KMS-11 (cell line): ENCODE measurements around the gene PRICKLE2.

ENCODE experiments used
- H2AFZ ChIP-seq: fragments of 200-600 bp; sonication (generic); 2 replicates; pipeline ENCODE4 v1.6.1; 2016; ENCODE audit warnings: antibody characterized with exemption, mixed run types, low read depth
- H3K27ac ChIP-seq: fragments of 200-600 bp; sonication (generic); 2 replicates; pipeline ENCODE4 v1.6.1; 2016; ENCODE audit warnings: mild to moderate bottlenecking, mixed run types
- H3K27me3 ChIP-seq: fragments of 200-600 bp; sonication (generic); 2 replicates; pipeline ENCODE4 v1.6.1; 2017; ENCODE audit warnings: mild to moderate bottlenecking, low read depth, mixed run types, moderate library complexity; ENCODE audit not compliant: insufficient read depth
- H3K36me3 ChIP-seq: fragments of 200-600 bp; sonication (generic); 2 replicates; pipeline ENCODE4 v1.6.1; 2017; ENCODE audit warnings: mild to moderate bottlenecking, mixed run types; ENCODE audit not compliant: insufficient read depth
- H3K4me1 ChIP-seq: fragments of 200-600 bp; sonication (generic); 2 replicates; pipeline ENCODE4 v1.6.1; 2016; ENCODE audit warnings: mild to moderate bottlenecking, low read depth, mixed run types; ENCODE audit not compliant: poor library complexity, severe bottlenecking
- H3K4me2 ChIP-seq: fragments of 200-600 bp; sonication (generic); 2 replicates; pipeline ENCODE4 v1.7.0; 2016; ENCODE audit warnings: mild to moderate bottlenecking, mixed run types
- H3K4me3 ChIP-seq: fragments of 200-600 bp; sonication (generic); IDR thresholded peaks from 2 replicates; pipeline ENCODE4 v1.6.1; 2017; ENCODE audit warnings: low read depth, low read length, mixed read lengths; ENCODE audit not compliant: insufficient read depth
- H3K79me2 ChIP-seq: fragments of 200-600 bp; sonication (generic); 2 replicates; pipeline ENCODE4 v1.6.1; 2016; ENCODE audit warnings: low read depth, mixed run types; ENCODE audit not compliant: insufficient read depth
- H3K9ac ChIP-seq: fragments of 200-600 bp; sonication (generic); 2 replicates; pipeline ENCODE4 v1.6.1; 2016; ENCODE audit warnings: mild to moderate bottlenecking, mixed run types
- H4K20me1 ChIP-seq: fragments of 200-600 bp; sonication (generic); 2 replicates; pipeline ENCODE4 v1.6.1; 2016; ENCODE audit warnings: mild to moderate bottlenecking, mixed run types; ENCODE audit not compliant: insufficient read depth
- CTCF ChIP-seq: fragments of 200-600 bp; sonication (generic); conservative IDR thresholded peaks from 2 replicates; pipeline ENCODE4 v1.6.1; 2017; ENCODE audit warnings: low read depth, mild to moderate bottlenecking, antibody characterized with exemption, low read length, moderate library complexity, mixed read lengths

PRICKLE2 gene

DNA sequence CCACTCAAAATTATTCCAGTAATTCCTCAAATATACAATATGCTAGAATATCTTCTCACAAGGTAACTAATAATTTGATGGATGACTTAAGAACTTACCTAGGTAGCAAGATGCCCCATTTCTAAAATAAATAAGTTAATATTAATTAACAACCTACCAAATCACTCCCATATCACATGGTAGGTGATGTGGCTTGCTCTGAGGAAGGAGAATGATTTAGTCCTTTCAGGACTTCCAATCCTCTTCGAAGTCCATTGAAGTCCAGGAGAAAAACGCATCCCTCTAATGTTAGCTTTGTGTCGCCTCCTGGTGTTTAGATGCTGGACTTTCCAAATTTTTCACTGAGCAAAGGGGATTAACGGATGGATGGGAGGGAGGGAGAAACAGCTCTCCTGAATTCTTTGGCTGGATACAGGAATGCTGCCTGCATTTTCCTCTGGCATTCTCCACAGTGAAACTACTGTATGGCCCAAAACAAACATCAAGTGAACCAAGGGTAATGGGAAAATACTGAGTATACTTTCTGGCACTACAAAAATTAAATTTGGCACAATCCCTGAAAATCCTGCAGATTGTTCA, 58.6 kb downstream of the PRICKLE2 start:
- H3K79me2 ChIP-seq = no peaks in the 10 kb centered on the region
- no peaks in the 10 kb centered on the region for H3K27me3 ChIP-seq
- no peak overlapping the region for H2AFZ ChIP-seq
- H3K4me2 ChIP-seq = no peak overlapping the region
- H3K27ac ChIP-seq = no peak overlapping the region
- no peak for TF ChIP-seq CTCF
- H4K20me1 ChIP-seq = no peaks in the 10 kb centered on the region
- H3K36me3 ChIP-seq = no peaks in the 10 kb centered on the region
- no peak overlapping the region for H3K9ac ChIP-seq
- H3K4me3 ChIP-seq = no peak overlapping the region
- H3K4me1 ChIP-seq = no peaks in the 10 kb centered on the region

DNA sequence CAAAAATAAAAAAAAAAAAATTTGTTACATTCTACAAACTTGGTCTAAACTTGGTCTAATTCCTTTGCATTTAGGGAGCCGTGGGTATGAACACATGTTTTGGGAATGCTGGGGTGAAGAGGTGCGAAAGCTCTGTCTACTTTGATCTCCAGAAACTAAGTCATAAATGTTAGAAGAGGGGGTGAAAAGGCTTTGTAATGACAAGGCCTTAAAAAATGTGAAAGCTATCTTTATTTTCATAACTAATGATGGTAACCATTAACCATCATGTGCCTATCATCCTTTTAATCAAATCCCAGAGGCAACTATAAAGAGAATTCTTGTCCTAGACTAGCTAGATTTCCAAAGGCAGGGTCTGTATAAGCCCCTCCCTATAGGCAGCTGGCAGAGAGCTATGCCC, 60.9 kb downstream of the PRICKLE2 start:
- H3K4me3 ChIP-seq = no peak overlapping the region
- H4K20me1 ChIP-seq = no peaks in the 10 kb centered on the region
- no peaks in the 10 kb centered on the region for H3K27me3 ChIP-seq
- H3K79me2 ChIP-seq = no peaks in the 10 kb centered on the region
- no peak overlapping the region for H2AFZ ChIP-seq
- no peaks in the 10 kb centered on the region for H3K4me1 ChIP-seq
- no peak for TF ChIP-seq CTCF
- H3K9ac ChIP-seq = no peak overlapping the region
- no peaks in the 10 kb centered on the region for H3K36me3 ChIP-seq
- H3K27ac ChIP-seq = no peak overlapping the region
- H3K4me2 ChIP-seq = no peak overlapping the region

DNA sequence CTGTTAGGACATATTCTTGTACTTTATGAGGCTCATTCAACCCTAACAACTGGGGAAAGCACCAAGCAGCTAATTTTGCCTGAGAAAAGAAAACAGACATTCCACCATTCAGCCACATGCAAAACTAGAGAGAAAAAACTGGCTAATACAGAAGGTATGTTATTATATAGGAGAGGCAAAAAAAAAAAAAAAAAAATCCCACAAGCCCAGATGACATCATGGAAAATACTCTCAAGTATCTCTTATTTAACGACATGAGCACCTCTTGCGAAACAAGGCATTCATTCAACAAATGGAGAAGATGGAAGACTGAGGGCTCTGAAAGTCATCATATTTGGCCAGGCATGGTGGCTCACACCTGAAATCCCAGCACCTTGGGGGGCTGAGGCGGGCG, 61.5 kb downstream of the PRICKLE2 start:
- H3K27me3 ChIP-seq = no peaks in the 10 kb centered on the region
- no peaks in the 10 kb centered on the region for H4K20me1 ChIP-seq
- no peak overlapping the region for H3K4me3 ChIP-seq
- H2AFZ ChIP-seq = no peak overlapping the region
- H3K4me1 ChIP-seq = no peaks in the 10 kb centered on the region
- TF ChIP-seq CTCF = no peak
- H3K9ac ChIP-seq = no peak overlapping the region
- no peak overlapping the region for H3K4me2 ChIP-seq
- no peaks in the 10 kb centered on the region for H3K79me2 ChIP-seq
- H3K27ac ChIP-seq = no peak overlapping the region
- no peaks in the 10 kb centered on the region for H3K36me3 ChIP-seq

DNA sequence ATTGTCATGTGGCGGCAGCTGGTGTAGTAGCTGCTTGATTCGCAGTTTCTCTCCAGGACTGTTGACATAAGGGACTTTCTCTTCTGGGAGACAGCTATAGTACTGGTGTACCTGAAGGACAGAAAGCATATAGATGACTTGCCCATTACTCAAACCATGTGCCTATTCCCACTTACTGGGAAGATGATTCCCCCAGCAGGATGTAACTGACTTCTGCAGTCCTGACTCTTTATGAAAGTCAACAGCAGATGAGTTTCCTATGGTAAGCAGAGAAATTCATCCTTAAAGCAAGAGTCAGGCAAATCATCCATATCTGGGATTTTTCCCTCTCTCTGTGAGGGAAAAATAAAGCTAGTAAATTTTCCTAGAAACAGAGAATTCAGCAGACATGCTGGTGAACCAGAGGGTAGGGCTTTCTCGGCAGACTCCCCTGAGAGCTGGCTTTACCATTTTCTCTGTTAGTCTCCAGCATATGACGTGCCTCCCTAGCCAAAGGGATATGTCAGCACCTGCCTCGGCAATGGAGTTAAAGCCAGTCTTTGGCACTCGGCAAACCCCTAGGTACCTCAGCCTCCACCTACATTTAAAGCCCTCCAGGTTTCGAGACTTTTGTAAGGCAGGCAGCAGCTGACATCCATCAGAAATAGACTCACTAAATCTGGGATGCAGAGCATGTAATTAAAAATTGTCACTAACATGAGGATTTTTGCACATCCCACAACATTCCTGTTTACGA, 62.1 kb downstream of the PRICKLE2 start:
- Histone ChIP-seq H3K4me3 (no peak overlapping the region), H3K79me2 (no peaks in the 10 kb centered on the region), H3K4me2 (no peak overlapping the region), H3K27me3 (no peaks in the 10 kb centered on the region), H3K4me1 (no peaks in the 10 kb centered on the region), H2AFZ (no peak overlapping the region), H3K9ac (no peak overlapping the region), H3K27ac (no peak overlapping the region), H4K20me1 (no peaks in the 10 kb centered on the region), H3K36me3 (no peaks in the 10 kb centered on the region)
- TF ChIP-seq CTCF = no peak
